ENCODE data around the gene LILRA2. TPM values are rescaled to one million over a fixed set of nuclear protein-coding genes. Genes with fewer than 3 reads are reported as not detected.
"Not testable (repeated sequence)": the region's sequence is repeated elsewhere in the genome, so short reads cannot be mapped to it uniquely, and the experiment has no call there.

The LILRA2 gene
- total RNA-seq, 3 donors from 2014 or later: 0.66 to 6.9 (median 4.2) TPM

DNA sequence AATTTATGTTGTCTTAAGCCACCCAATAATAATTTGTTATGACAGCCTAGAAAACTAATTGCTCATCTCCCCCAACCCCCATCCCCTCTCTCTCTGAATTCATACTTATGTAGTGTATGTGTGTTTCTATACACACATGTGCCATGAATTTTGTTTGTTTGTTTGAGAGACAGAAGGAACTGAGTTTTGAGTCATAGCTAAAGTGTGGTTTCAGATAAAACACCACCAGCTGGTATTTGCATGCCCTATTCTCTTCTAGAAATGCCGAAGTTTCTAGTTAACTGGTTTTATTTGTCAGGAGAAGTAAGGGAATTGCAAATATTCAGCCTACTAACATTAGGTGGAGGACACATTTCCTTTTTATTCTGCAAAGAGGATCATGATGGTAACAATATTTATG is 17.4 kb upstream of the LILRA2 start:
- H3K4me3 ChIP-seq: no peak overlapping the region
- H3K27ac ChIP-seq: no peak overlapping the region
- H3K27me3 ChIP-seq: peaks cover 0 to 15% of the 10 kb centered on the region in 2 donors
- TF ChIP-seq POLR2AphosphoS5 (IDR thresholded peaks at IDR 0.05) (no peak), POLR2A (IDR thresholded peaks at IDR 0.05) (no peak)
- TF ChIP-seq, protein P1, sequence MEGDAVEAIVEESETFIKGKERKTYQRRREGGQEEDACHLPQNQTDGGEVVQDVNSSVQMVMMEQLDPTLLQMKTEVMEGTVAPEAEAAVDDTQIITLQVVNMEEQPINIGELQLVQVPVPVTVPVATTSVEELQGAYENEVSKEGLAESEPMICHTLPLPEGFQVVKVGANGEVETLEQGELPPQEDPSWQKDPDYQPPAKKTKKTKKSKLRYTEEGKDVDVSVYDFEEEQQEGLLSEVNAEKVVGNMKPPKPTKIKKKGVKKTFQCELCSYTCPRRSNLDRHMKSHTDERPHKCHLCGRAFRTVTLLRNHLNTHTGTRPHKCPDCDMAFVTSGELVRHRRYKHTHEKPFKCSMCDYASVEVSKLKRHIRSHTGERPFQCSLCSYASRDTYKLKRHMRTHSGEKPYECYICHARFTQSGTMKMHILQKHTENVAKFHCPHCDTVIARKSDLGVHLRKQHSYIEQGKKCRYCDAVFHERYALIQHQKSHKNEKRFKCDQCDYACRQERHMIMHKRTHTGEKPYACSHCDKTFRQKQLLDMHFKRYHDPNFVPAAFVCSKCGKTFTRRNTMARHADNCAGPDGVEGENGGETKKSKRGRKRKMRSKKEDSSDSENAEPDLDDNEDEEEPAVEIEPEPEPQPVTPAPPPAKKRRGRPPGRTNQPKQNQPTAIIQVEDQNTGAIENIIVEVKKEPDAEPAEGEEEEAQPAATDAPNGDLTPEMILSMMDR (IDR thresholded peaks at IDR 0.05): no peak
- no peaks in the 10 kb centered on the region for H3K9me3 ChIP-seq
- intact Hi-C loops (cut with DNase I; ENCODE audit: low total_unique reads): no loop called here
- no peaks in the 10 kb centered on the region for H3K36me3 ChIP-seq
- H3K4me1 ChIP-seq: no peaks in the 10 kb centered on the region
- no peak for DNase-seq (ENCODE audit: low spot score in 2 of 2)

DNA sequence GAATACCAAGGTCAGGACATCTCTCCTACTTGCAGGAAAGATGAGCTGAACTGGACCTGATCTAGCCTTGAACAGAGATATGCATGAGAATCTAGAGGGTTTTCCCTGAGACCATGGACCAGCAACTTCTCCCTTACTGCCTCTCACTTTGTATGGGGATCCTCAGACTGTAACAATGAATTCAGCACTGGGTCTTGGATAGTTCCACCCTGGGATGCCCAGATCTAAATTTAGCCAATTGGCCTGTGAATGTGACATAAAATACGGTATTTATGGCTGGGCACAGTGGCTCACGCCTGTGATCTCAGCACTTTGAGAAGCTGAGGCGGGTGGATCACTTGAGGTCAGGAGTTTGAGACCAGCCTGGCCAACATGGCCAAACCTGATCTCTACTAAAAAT is 15.3 kb upstream of the LILRA2 start:
- Histone ChIP-seq H3K36me3 (no peaks in the 10 kb centered on the region), H3K9me3 (no peaks in the 10 kb centered on the region), H3K4me3 (no peak overlapping the region), H3K27ac (no peak overlapping the region), H3K27me3 (peaks cover 0 to 8% of the 10 kb centered on the region in 2 donors), H3K4me1 (no peaks in the 10 kb centered on the region)
- intact Hi-C loops (cut with DNase I; ENCODE audit: low total_unique reads): no loop called here
- TF ChIP-seq POLR2AphosphoS5 (IDR thresholded peaks at IDR 0.05): no peak
- TF ChIP-seq POLR2A (IDR thresholded peaks at IDR 0.05): no peak
- TF ChIP-seq, protein P1 (IDR thresholded peaks at IDR 0.05): no peak
- DNase-seq (ENCODE audit: low spot score in 2 of 2): no peak

DNA sequence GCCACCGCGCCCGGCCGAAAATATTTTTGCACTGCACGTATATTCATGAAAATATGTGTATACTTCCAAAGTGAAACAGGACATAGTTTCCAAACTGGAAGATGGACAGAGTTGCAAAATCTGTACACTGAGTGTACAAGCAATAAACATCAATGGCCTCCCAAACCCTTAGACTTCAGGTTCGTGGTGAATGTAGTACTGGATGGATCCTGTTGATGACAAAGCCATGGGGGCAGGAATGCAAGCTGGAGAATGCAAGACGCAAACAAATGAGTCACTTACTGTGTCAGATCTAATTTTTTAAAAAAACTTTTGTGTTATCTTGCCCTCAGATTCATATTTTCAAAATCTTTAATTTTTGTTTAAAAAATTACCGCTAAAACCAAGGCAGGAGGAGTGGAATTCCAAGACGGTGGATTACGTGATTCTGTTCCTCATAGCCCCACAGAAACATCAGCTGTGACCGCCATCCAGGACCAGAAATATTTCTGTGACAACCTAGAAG is 12.7 kb upstream of the LILRA2 start:
- no peaks in the 10 kb centered on the region for H3K4me1 ChIP-seq
- TF ChIP-seq, protein P1 (IDR thresholded peaks at IDR 0.05): no peak
- no peak for TF ChIP-seq POLR2A (IDR thresholded peaks at IDR 0.05)
- TF ChIP-seq POLR2AphosphoS5 (IDR thresholded peaks at IDR 0.05): no peak
- H3K36me3 ChIP-seq: no peaks in the 10 kb centered on the region
- intact Hi-C loops (cut with DNase I; ENCODE audit: low total_unique reads): loop anchor here (5.0 kb wide), 1 partner anchor 1321 kb away; no protein-coding TSS in a partner anchor
- no peaks in the 10 kb centered on the region for H3K9me3 ChIP-seq
- H3K27me3 ChIP-seq: peaks cover 0 to 5% of the 10 kb centered on the region in 2 donors
- H3K27ac ChIP-seq: no peak overlapping the region
- no peak overlapping the region for H3K4me3 ChIP-seq
- no peak for DNase-seq (ENCODE audit: low spot score in 2 of 2)

DNA sequence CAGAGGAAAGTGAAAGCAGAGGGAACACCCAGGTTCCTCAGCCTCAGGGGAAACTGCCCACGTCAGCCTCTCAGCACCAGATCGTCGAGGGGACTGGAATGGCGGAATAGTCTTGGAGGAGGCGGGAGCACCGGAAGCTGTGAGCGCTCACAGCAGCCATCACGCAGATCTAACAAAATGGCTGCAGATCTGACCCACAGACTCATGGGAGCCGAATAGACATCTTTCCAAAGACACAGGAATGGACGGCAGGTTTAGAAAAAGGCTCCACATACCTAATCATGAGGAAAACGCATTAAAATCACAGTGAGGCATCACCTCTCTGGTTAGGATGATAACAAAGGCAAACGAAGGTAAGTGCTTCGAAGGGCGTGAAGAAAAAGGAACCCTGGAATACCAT is 11.8 kb upstream of the LILRA2 start:
- no peak for DNase-seq (ENCODE audit: low spot score in 2 of 2)

DNA sequence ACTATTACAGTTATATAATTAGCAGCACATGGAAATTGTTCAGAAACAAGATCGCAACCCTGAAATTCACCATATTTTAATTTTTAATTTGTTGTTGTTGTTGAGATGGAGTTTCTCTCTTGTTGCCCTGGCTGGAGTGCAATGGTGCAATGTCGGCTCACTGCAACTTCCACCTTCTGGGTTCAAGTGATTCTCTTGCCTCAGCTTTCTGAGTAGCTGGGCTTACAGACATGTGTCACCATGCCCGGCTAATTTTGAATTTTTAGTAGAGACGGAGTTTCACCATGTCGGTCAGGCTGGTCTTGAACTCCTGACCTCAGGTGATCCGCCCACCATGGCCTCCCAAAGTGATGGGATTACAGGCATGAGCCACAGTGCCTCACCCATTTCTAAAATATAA is 10.4 kb upstream of the LILRA2 start:
- H3K27ac ChIP-seq; H3K4me3 ChIP-seq; H3K4me1 ChIP-seq; H3K9me3 ChIP-seq; H3K27me3 ChIP-seq; DNase-seq (ENCODE audit: low spot score in 2 of 2); H3K36me3 ChIP-seq: not testable (repeated sequence)
- intact Hi-C loops (cut with DNase I; ENCODE audit: low total_unique reads): loop anchor here (5.0 kb wide), 1 partner anchor 1319 kb away; no protein-coding TSS in a partner anchor

More for the DNA sequence above, 11.8 kb upstream of the LILRA2 start:
- H3K27ac ChIP-seq: no peak overlapping the region
- intact Hi-C loops (cut with DNase I; ENCODE audit: low total_unique reads): loop anchor here (5.0 kb wide), 1 partner anchor 1320 kb away; no protein-coding TSS in a partner anchor
- H3K27me3 ChIP-seq: peaks cover 0 to 5% of the 10 kb centered on the region in 2 donors
- no peaks in the 10 kb centered on the region for H3K4me1 ChIP-seq
- H3K36me3 ChIP-seq: no peaks in the 10 kb centered on the region
- no peaks in the 10 kb centered on the region for H3K9me3 ChIP-seq
- H3K4me3 ChIP-seq: no peak overlapping the region
- TF ChIP-seq, protein P1 (IDR thresholded peaks at IDR 0.05): no peak
- TF ChIP-seq POLR2A (IDR thresholded peaks at IDR 0.05) (no peak), POLR2AphosphoS5 (IDR thresholded peaks at IDR 0.05) (no peak)

All from breast epithelium (tissue), 4 donors.